Karpas-422 (cell line): ENCODE measurements around the gene IL1RAPL2. TPM values are rescaled to one million over a fixed set of nuclear protein-coding genes. Genes with fewer than 3 reads are reported as not detected.

Source experiments
- DNase-seq: peaks from one replicate; pipeline ENCODE4 v3.0.0-alpha.2; 2015
- H2AFZ ChIP-seq: fragments of 200-600 bp; sonication (generic); 2 replicates; pipeline ENCODE4 v1.6.1; 2014; ENCODE audit warnings: antibody characterized with exemption, low read length, mixed read lengths
- H3K27ac ChIP-seq: fragments of 200-600 bp; sonication (generic); 2 replicates; pipeline ENCODE4 v1.5.1; 2014; ENCODE audit warnings: mild to moderate bottlenecking, low read length, moderate library complexity
- H3K27me3 ChIP-seq: fragments of 200-600 bp; sonication (generic); 2 replicates; pipeline ENCODE4 v1.6.1; 2014; ENCODE audit warnings: low read length, mixed read lengths
- H3K36me3 ChIP-seq: fragments of 200-600 bp; sonication (generic); 2 replicates; pipeline ENCODE4 v1.6.1; 2014; ENCODE audit warnings: low read length, mixed read lengths; ENCODE audit not compliant: insufficient read depth
- H3K4me1 ChIP-seq: fragments of 200-600 bp; sonication (generic); 2 replicates; pipeline ENCODE4 v1.6.1; 2014; ENCODE audit warnings: mild to moderate bottlenecking, low read length, mixed read lengths
- H3K4me2 ChIP-seq: fragments of 200-600 bp; sonication (generic); 2 replicates; pipeline ENCODE4 v1.6.1; 2014; ENCODE audit warnings: low read length, low read depth, mild to moderate bottlenecking; ENCODE audit not compliant: poor library complexity, severe bottlenecking
- H3K4me3 ChIP-seq: fragments of 200-600 bp; sonication (generic); 2 replicates; pipeline ENCODE4 v1.5.1; 2014; ENCODE audit warnings: mild to moderate bottlenecking, antibody characterized with exemption, low read length, mixed read lengths
- H3K79me2 ChIP-seq: fragments of 200-600 bp; sonication (generic); 2 replicates; pipeline ENCODE4 v1.6.1; 2014; ENCODE audit warnings: mild to moderate bottlenecking, low read length, mixed read lengths
- H3K9ac ChIP-seq: fragments of 200-600 bp; sonication (generic); 2 replicates; pipeline ENCODE4 v1.6.0; 2014; ENCODE audit warnings: low read length
- H3K9me2 ChIP-seq: fragments of 200-600 bp; sonication (generic), shearing (Covaris generic); replicated peaks from 2 replicates; pipeline ENCODE4 v1.6.0; 2014; ENCODE audit warnings: mild to moderate bottlenecking, low read length, moderate library complexity; ENCODE audit not compliant: insufficient read depth
- H3K9me3 ChIP-seq: fragments of 300-700, 200-600 bp; sonication (generic); 2 replicates; pipeline ENCODE4 v1.6.1; 2014; ENCODE audit warnings: low read length, mixed read lengths
- H4K20me1 ChIP-seq: fragments of 200-600 bp; sonication (generic); 2 replicates; pipeline ENCODE4 v1.6.1; 2014; ENCODE audit warnings: mild to moderate bottlenecking, antibody characterized with exemption, low read length, low read depth; ENCODE audit not compliant: insufficient read depth
- total RNA-seq: library from RNA; depleted of rRNA; stranded (reverse); fragments of >200 nt; shearing (Covaris generic); gene quantifications from 2 replicates; pipeline ENCODE4 v1.2.3, GENCODE V29; 2014; ENCODE audit warnings: low replicate concordance

Gene IL1RAPL2
- total RNA-seq, 1 experiment from 2014 or later = not detected

GRCh38 chrX:105150036-105150435, 584.0 kb downstream of the IL1RAPL2 start:
- no peak overlapping the region for H3K9ac ChIP-seq
- H3K27me3 ChIP-seq = no peaks in the 10 kb centered on the region
- no peak overlapping the region for H3K4me2 ChIP-seq
- DNase-seq = no peak
- H3K79me2 ChIP-seq = no peaks in the 10 kb centered on the region
- no peaks in the 10 kb centered on the region for H3K4me1 ChIP-seq
- no peak overlapping the region for H3K27ac ChIP-seq
- no peaks in the 10 kb centered on the region for H4K20me1 ChIP-seq
- no peaks in the 10 kb centered on the region; the same call in none of the 2 replicates for H3K9me3 ChIP-seq
- no peaks in the 10 kb centered on the region for H3K36me3 ChIP-seq
- H2AFZ ChIP-seq = no peak overlapping the region
- H3K9me2 ChIP-seq = no peaks in the 10 kb centered on the region
- H3K4me3 ChIP-seq = no peak overlapping the region

GRCh38 chrX:105150557-105150956, 584.6 kb downstream of the IL1RAPL2 start:
- DNase-seq = no peak
- no peak overlapping the region for H3K4me2 ChIP-seq
- H4K20me1 ChIP-seq = no peaks in the 10 kb centered on the region
- H3K9me2 ChIP-seq = no peaks in the 10 kb centered on the region
- no peaks in the 10 kb centered on the region for H3K27me3 ChIP-seq
- H3K27ac ChIP-seq = no peak overlapping the region
- no peak overlapping the region for H2AFZ ChIP-seq
- H3K9ac ChIP-seq = no peak overlapping the region
- H3K4me3 ChIP-seq = no peak overlapping the region
- H3K9me3 ChIP-seq = no peaks in the 10 kb centered on the region; the same call in none of the 2 replicates
- no peaks in the 10 kb centered on the region for H3K36me3 ChIP-seq
- H3K79me2 ChIP-seq = no peaks in the 10 kb centered on the region
- no peaks in the 10 kb centered on the region for H3K4me1 ChIP-seq

GRCh38 chrX:105167233-105167632, 601.2 kb downstream of the IL1RAPL2 start:
- no peak overlapping the region for H2AFZ ChIP-seq
- H3K27me3 ChIP-seq = no peaks in the 10 kb centered on the region
- H3K9me3 ChIP-seq = no peaks in the 10 kb centered on the region
- H3K9me2 ChIP-seq = no peaks in the 10 kb centered on the region
- no peak overlapping the region for H3K27ac ChIP-seq
- H3K4me1 ChIP-seq = no peaks in the 10 kb centered on the region
- H3K36me3 ChIP-seq = no peaks in the 10 kb centered on the region
- no peak overlapping the region for H3K4me2 ChIP-seq
- H3K9ac ChIP-seq = no peak overlapping the region
- H3K79me2 ChIP-seq = no peaks in the 10 kb centered on the region
- no peaks in the 10 kb centered on the region for H4K20me1 ChIP-seq
- DNase-seq = no peak
- no peak overlapping the region for H3K4me3 ChIP-seq

GRCh38 chrX:105168577-105168976, 602.6 kb downstream of the IL1RAPL2 start:
- H3K4me3 ChIP-seq = no peak overlapping the region
- no peak overlapping the region for H3K9ac ChIP-seq
- H3K9me3 ChIP-seq = no peaks in the 10 kb centered on the region
- H3K27ac ChIP-seq = no peak overlapping the region
- no peaks in the 10 kb centered on the region for H3K9me2 ChIP-seq
- no peak overlapping the region for H2AFZ ChIP-seq
- no peak overlapping the region for H3K4me2 ChIP-seq
- H3K36me3 ChIP-seq = no peaks in the 10 kb centered on the region
- no peaks in the 10 kb centered on the region for H3K4me1 ChIP-seq
- H3K27me3 ChIP-seq = no peaks in the 10 kb centered on the region
- DNase-seq = no peak
- no peaks in the 10 kb centered on the region for H4K20me1 ChIP-seq
- H3K79me2 ChIP-seq = no peaks in the 10 kb centered on the region

- no peaks in the 10 kb centered on the region for H4K20me1 ChIP-seq
- no peaks in the 10 kb centered on the region for H3K9me3 ChIP-seq
- no peak for DNase-seq
- H3K9ac ChIP-seq = no peak overlapping the region
- no peaks in the 10 kb centered on the region; the same call in 1 of the 2 replicates for H3K9me2 ChIP-seq
- no peak overlapping the region for H3K27ac ChIP-seq
- H3K27me3 ChIP-seq = no peaks in the 10 kb centered on the region
- H3K4me1 ChIP-seq = no peaks in the 10 kb centered on the region
- H3K4me2 ChIP-seq = no peak overlapping the region
- no peak overlapping the region for H3K4me3 ChIP-seq
- H2AFZ ChIP-seq = no peak overlapping the region
- H3K79me2 ChIP-seq = no peaks in the 10 kb centered on the region
- no peaks in the 10 kb centered on the region for H3K36me3 ChIP-seq
Observed at GRCh38 chrX:105173071-105173470, 607.1 kb downstream of the IL1RAPL2 start.

- DNase-seq = no peak
- Histone ChIP-seq H3K4me3 (no peak overlapping the region), H3K9ac (no peak overlapping the region), H3K27ac (no peak overlapping the region), H3K79me2 (no peaks in the 10 kb centered on the region), H3K4me2 (no peak overlapping the region), H4K20me1 (no peaks in the 10 kb centered on the region), H2AFZ (no peak overlapping the region), H3K9me3 (no peaks in the 10 kb centered on the region), H3K4me1 (no peaks in the 10 kb centered on the region), H3K9me2 (no peaks in the 10 kb centered on the region; the same call in 1 of the 2 replicates), H3K36me3 (no peaks in the 10 kb centered on the region), H3K27me3 (no peaks in the 10 kb centered on the region)
Observed at GRCh38 chrX:105179644-105180043, 613.6 kb downstream of the IL1RAPL2 start.

GRCh38 chrX:105189093-105189492, 623.1 kb downstream of the IL1RAPL2 start:
- no peak overlapping the region for H3K27ac ChIP-seq
- no peaks in the 10 kb centered on the region for H3K4me1 ChIP-seq
- H3K9me2 ChIP-seq = no peaks in the 10 kb centered on the region
- H4K20me1 ChIP-seq = no peaks in the 10 kb centered on the region
- no peaks in the 10 kb centered on the region for H3K9me3 ChIP-seq
- DNase-seq = no peak
- H3K9ac ChIP-seq = no peak overlapping the region
- no peaks in the 10 kb centered on the region for H3K27me3 ChIP-seq
- no peak overlapping the region for H3K4me3 ChIP-seq
- no peak overlapping the region for H2AFZ ChIP-seq
- no peak overlapping the region for H3K4me2 ChIP-seq
- H3K79me2 ChIP-seq = no peaks in the 10 kb centered on the region
- no peaks in the 10 kb centered on the region for H3K36me3 ChIP-seq

- Histone ChIP-seq H3K27me3 (no peaks in the 10 kb centered on the region), H3K79me2 (no peaks in the 10 kb centered on the region), H2AFZ (no peak overlapping the region), H3K27ac (no peak overlapping the region), H3K4me1 (no peaks in the 10 kb centered on the region), H3K9me2 (no peaks in the 10 kb centered on the region), H3K36me3 (no peaks in the 10 kb centered on the region), H3K9me3 (no peaks in the 10 kb centered on the region), H4K20me1 (no peaks in the 10 kb centered on the region), H3K9ac (no peak overlapping the region), H3K4me2 (no peak overlapping the region), H3K4me3 (no peak overlapping the region)
- DNase-seq = peak; percentile 77
Observed at GRCh38 chrX:105190252-105190853, 624.4 kb downstream of the IL1RAPL2 start.
